Subcutaneous adipose tissue (tissue), 4 donors: ENCODE measurements around the gene CELSR1. TPM values are rescaled to one million over a fixed set of nuclear protein-coding genes. Genes with fewer than 3 reads are reported as not detected.

Source experiments
- total RNA-seq, 4 donors: library from RNA; depleted of rRNA; stranded (reverse); fragments of >200 nt; gene quantifications; one replicate each; pipeline ENCODE4 v1.1.0, GENCODE V29; 2016
- TF ChIP-seq, protein P1 (sequence below): fragments of 450-650 bp; IDR thresholded peaks from one replicate; pipeline ENCODE4 v1.5.1; 2016; ENCODE audit warnings: low read depth, mild to moderate bottlenecking, control low read depth, antibody characterized with exemption, moderate library complexity

The CELSR1 gene
- total RNA-seq, result 1 to 10 TPM in 3 of 4 donors, under 1 TPM in 1; 0.16 to 5.6 (median 1.5) TPM

- TF ChIP-seq, protein P1, sequence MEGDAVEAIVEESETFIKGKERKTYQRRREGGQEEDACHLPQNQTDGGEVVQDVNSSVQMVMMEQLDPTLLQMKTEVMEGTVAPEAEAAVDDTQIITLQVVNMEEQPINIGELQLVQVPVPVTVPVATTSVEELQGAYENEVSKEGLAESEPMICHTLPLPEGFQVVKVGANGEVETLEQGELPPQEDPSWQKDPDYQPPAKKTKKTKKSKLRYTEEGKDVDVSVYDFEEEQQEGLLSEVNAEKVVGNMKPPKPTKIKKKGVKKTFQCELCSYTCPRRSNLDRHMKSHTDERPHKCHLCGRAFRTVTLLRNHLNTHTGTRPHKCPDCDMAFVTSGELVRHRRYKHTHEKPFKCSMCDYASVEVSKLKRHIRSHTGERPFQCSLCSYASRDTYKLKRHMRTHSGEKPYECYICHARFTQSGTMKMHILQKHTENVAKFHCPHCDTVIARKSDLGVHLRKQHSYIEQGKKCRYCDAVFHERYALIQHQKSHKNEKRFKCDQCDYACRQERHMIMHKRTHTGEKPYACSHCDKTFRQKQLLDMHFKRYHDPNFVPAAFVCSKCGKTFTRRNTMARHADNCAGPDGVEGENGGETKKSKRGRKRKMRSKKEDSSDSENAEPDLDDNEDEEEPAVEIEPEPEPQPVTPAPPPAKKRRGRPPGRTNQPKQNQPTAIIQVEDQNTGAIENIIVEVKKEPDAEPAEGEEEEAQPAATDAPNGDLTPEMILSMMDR, result no peak
These were observed at the start of gene CELSR1 for GRCh38 chr22:46537225-46537945. TSS of gene CELSR1 (minus strand) at chr22:46537620. CDS start at chr22:46537170, 450 bp downstream.

DNA sequence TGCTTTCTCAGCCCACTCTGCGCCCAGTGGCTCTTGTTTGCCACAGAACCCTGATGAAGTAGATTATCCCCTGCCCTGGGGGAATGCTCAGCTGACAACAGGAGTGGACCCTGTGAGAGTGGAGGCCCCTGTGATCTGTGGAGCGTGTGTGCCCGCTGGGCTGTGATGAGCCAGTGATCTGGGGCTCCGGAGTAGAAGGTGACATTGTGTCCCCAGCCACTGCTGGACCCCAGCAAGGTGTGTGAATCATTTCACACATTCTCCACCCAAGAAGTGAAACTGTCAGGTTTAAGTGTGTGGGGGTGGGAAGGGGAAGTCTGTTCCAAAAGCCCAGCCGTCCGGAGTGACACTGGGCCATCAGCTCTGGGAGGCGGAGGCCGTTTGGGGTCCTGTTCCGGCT, 49.6 kb upstream of the CELSR1 start:
- TF ChIP-seq, protein P1, result no peak

- TF ChIP-seq, protein P1, result no peak
These were observed 49.2 kb upstream of the CELSR1 start for GRCh38 chr22:46586531-46587011.

DNA sequence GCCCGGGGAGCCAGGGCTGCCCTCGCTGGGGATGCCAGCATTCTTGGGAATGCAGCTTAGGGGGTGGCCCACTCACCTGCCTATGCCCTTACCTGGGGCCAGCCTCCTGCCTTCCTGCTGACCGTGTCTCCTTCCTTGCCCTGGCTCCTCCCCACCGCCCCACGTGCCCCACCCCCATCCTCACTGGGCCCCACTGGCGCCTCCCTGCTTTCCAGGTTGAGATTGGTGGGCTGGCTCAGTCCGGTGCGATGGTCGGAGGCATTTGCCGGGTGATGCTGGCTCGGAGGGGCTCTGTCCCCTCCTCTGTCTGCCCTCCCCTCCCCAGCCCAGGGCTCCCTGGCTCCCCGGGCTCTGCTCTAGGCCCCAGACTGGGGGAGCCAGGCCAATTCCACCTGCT, 48.7 kb upstream of the CELSR1 start:
- TF ChIP-seq, protein P1, result no peak

DNA sequence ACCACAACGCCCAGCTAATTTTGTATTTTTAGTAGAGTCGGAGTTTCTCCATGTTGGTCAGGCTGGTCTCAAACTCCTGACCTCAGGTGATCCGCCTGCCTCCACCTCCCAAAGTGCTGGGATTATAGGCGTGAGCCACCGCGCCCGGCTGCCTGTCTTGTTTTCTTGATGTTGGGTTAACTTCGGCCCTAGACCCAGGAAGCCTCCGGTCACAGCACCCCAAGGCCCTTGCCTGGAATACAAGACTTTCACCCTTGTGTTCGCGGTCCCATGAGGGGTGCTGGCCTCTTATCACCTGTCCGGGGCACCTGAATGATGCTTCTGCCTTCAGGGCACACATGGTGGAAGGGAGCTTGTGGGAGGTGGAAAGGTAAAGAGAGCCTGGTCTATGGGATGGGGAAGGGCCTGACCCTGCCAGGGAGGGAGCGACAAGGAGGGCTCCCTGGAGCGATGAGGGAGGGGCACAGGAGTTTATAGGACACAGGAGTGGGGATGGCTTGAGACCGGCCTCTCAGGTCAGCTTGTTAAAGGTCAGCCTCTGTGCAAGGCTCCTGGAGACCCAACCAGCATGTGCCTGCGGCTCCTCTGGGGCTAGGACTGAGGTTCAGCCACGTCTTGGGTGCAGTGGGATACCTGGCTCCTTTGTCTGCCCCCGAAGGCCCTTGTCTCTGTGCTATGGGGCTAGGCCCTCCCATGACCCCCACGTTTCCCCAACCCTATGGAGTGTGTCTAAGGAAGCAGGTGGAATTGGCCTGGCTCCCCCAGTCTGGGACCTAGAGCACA, 48.1 kb upstream of the CELSR1 start:
- TF ChIP-seq, protein P1, result no peak

DNA sequence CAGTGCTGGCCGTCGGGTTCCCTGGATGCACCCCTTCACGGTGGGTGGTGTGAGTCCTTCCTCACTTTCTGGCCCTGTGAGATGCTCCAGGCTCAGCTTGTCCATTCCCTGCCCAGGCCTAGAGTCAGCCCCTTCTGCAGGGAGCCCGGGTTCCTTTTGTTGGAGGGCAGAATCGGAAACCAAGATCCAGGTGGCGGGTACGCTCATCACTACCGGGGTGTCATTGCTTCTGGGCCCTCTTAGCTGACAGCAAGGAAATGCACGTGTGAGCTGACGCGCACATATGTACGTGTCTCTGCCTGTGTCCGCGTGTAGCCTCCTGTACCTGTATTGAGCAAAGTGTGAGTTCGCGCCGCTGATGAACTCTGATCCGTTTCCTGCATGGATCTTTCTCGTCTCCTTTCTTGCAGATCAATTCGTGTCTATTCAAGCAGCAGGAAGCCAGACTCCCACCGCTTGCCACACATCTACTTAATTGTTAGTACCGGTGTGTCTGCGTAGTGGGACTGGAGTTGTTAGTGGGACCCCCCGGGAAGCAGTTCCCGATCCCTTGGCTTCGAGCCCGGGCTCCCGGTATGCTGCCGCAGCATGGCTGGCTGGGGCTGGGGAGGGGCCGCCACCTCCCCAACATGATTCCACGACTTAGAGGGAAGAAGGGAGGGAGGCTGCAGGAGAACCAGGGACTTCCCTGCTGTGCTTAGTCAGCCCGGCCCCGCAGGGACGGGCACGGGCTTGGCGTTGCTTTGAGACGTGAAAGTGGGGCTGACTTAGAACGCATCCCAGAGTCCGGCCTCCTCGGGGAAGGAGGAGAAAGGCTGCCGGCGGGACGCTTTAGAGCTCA, 46.9 kb upstream of the CELSR1 start:
- TF ChIP-seq, protein P1, result no peak
